Common myeloid progenitor, CD34-positive (primary cell): ENCODE measurements around the gene CFAP99.

ENCODE experiments used
- CTCF ChIA-PET: fragments of 350-600 bp; sonication (Branson Sonifier 250); formaldehyde crosslinking; loops from one replicate; lab custom pipeline; 2021; ENCODE audit warnings: antibody characterized with exemption; lab: Charles Lee
- POLR2A ChIA-PET: fragments of 350-600 bp; sonication (Branson Sonifier 250); formaldehyde crosslinking; loops from one replicate; lab custom pipeline; 2021; ENCODE audit warnings: antibody characterized with exemption; lab: Charles Lee
- DNase-seq, 3 donors: peaks; one replicate each; pipeline versions ENCODE4 v3.0.0 to v3.0.0-alpha.2; 2013
- H3K27ac ChIP-seq, 2 experiments: 1 replicate in 1 of 2; 2 replicates in 1 of 2; pipeline ENCODE4 v1.7.0; 2013; ENCODE audit warnings: inconsistent platforms in 2 of 2, low read length in 2 of 2, mild to moderate bottlenecking in 2 of 2, low read depth in 1 of 2, moderate library complexity in 1 of 2; ENCODE audit not compliant: severe bottlenecking in 2 of 2, insufficient read depth in 1 of 2, poor library complexity in 1 of 2
- H3K27me3 ChIP-seq, 5 experiments: replicated peaks in 2 of 5; 1 replicate in 3 of 5; 2 replicates in 2 of 5; pipeline versions ENCODE4 v1.6.1 to v1.7.0; 2013; ENCODE audit warnings: low read length in 4 of 5, mild to moderate bottlenecking in 2 of 5, moderate library complexity in 2 of 5, inconsistent platforms in 1 of 5; ENCODE audit not compliant: insufficient read depth in 5 of 5, control insufficient read depth in 4 of 5
- H3K36me3 ChIP-seq, 4 experiments: 1 replicate in 2 of 4; 2 replicates in 2 of 4; pipeline versions ENCODE4 v1.6.1 to v1.7.0; 2013; ENCODE audit warnings: low read length in 3 of 4, control low read depth in 1 of 4, mild to moderate bottlenecking in 1 of 4; ENCODE audit not compliant: control insufficient read depth in 4 of 4, insufficient read depth in 4 of 4
- H3K4me1 ChIP-seq, 4 experiments: 1 replicate in 3 of 4; 2 replicates in 1 of 4; pipeline versions ENCODE4 v1.6.1 to v1.7.1; 2013; ENCODE audit warnings: low read length in 3 of 4, mild to moderate bottlenecking in 3 of 4, control low read depth in 1 of 4, inconsistent platforms in 1 of 4, moderate library complexity in 1 of 4; ENCODE audit not compliant: control insufficient read depth in 4 of 4, insufficient read depth in 4 of 4; ENCODE audit errors: control extremely low read depth in 1 of 4
- H3K4me3 ChIP-seq, 7 experiments: 1 replicate in 4 of 7; 2 replicates in 3 of 7; pipeline versions ENCODE4 v1.5.1 to v1.7.0; 2013; ENCODE audit warnings: mild to moderate bottlenecking in 7 of 7, low read length in 6 of 7, moderate library complexity in 6 of 7, inconsistent platforms in 2 of 7, low read depth in 2 of 7, control low read depth in 1 of 7; ENCODE audit not compliant: insufficient read depth in 4 of 7, control insufficient read depth in 1 of 7; ENCODE audit errors: extremely low read depth in 1 of 7
- H3K9me3 ChIP-seq, 5 experiments: 1 replicate in 4 of 5; 2 replicates in 1 of 5; pipeline versions ENCODE4 v1.6.1 to v1.7.1; 2013; ENCODE audit warnings: low read length in 4 of 5, mild to moderate bottlenecking in 2 of 5, inconsistent platforms in 1 of 5, low read depth in 1 of 5, moderate library complexity in 1 of 5; ENCODE audit not compliant: control insufficient read depth in 4 of 5, insufficient read depth in 2 of 5; ENCODE audit errors: control extremely low read depth in 1 of 5
- WGBS: methylation state at CpG from one replicate; pipeline ENCODE4 v1.1.5; 2013; ENCODE audit not compliant: insufficient coverage; 5-methylcytosine and 5-hydroxymethylcytosine counted together

The CFAP99 gene

GRCh38 chr4:2437475-2438215, 18.9 kb downstream of the CFAP99 start:
- ChIA-PET POLR2A (no interaction called here), CTCF (interaction anchor here (1.3 to 2.2 kb wide), 4 partner anchors 12 to 22 kb away, joined by 3 to 19 read pairs (median 8); partner anchors contain the start of gene CFAP99)
- Histone ChIP-seq H3K4me1 (peaks cover 0 to 6% (median 2%) of the 10 kb centered on the region in 4 experiments), H3K27ac (no peak overlapping the region), H3K4me3 (no peak overlapping the region), H3K36me3 (no peaks in the 10 kb centered on the region), H3K9me3 (no peaks in the 10 kb centered on the region), H3K27me3 (no peaks in the 10 kb centered on the region)
- WGBS: 84% methylated on average over 20 of the region's 25 CpGs
- DNase-seq: no peak

DNA sequence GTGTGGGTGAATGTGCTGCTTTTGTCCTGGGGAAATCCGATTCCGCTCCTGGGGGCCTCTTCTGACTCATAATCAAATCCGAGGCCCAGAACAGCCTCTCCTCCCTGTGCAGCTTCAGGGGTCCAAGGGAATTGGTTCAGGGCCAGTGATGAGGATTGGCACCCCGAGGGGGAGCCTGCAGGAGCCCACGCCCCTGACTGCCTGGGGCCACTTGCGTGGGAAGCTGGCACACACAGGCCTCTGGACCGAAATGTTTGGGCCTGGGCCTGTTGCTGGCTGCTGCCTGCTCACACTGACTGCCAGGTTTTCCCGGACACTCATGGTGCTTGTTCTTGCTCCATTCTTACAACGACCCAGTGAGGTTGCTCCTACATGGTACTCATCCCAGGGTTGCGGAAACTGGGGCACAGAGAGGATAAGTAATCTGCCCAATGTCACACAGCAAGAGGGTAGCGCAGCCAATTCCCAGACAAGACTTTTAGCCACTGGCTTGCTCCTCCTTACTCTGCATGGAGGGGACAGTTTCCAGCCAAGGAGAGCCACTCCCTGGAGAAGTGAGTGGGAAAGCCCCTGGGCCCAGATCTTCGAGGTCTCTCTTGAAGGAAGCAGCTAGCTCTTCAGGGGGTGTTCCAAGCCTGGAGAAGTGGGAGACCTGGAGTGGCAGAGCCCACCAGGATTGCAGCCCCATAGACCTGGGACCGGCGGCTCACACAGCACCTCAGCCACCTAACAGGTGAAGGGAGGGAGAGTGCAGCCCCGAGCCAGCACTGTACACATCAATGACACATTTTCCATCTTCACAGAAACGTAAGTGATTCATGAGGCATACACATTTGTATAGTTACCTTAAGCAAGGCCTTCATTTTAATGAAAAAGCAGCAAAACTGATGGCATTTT, 20.3 kb downstream of the CFAP99 start:
- Histone ChIP-seq H3K36me3 (no peaks in the 10 kb centered on the region), H3K4me1 (peaks cover 0 to 12% (median 9%) of the 10 kb centered on the region in 4 experiments), H3K4me3 (no peak overlapping the region), H3K27ac (no peak overlapping the region), H3K27me3 (no peaks in the 10 kb centered on the region), H3K9me3 (no peaks in the 10 kb centered on the region)
- 98% methylated on average over 12 of the region's 16 CpGs for WGBS
- ChIA-PET POLR2A (no interaction called here), CTCF (interaction anchor here (0.6 to 1.5 kb wide), 3 partner anchors 13 to 219 kb away, joined by 3 to 4 read pairs (median 4); no protein-coding TSS in a partner anchor)
- DNase-seq: no peak

GRCh38 chr4:2441393-2442174, 22.8 kb downstream of the CFAP99 start:
- Histone ChIP-seq H3K36me3 (no peaks in the 10 kb centered on the region), H3K4me1 (peaks cover 0 to 16% (median 13%) of the 10 kb centered on the region in 4 experiments), H3K4me3 (no peak overlapping the region), H3K27ac (no peak overlapping the region), H3K9me3 (no peaks in the 10 kb centered on the region), H3K27me3 (no peaks in the 10 kb centered on the region)
- CTCF ChIA-PET: interaction anchor here (0.6 to 3.2 kb wide), 22 partner anchors 10 to 234 kb away, joined by 3 to 26 read pairs (median 4); partner anchors contain the start of gene RNF4
- peak; percentile 88 to 89 (median 89) for DNase-seq
- POLR2A ChIA-PET: interaction anchor here (0.8 kb wide), 1 partner anchor 44 kb away, joined by 3 read pairs; no protein-coding TSS in a partner anchor
- 55% methylated on average over 9 of the region's 14 CpGs for WGBS

- CTCF ChIA-PET: interaction anchor here (0.6 to 3.2 kb wide), 26 partner anchors 8 to 235 kb away, joined by 3 to 26 read pairs (median 4); partner anchors contain the start of gene RNF4
- no peaks in the 10 kb centered on the region for H3K36me3 ChIP-seq
- H3K27me3 ChIP-seq: no peaks in the 10 kb centered on the region
- H3K4me3 ChIP-seq: no peak overlapping the region
- H3K9me3 ChIP-seq: no peaks in the 10 kb centered on the region
- peaks cover 0 to 16% (median 13%) of the 10 kb centered on the region in 4 experiments for H3K4me1 ChIP-seq
- WGBS: 80% methylated on average over 12 of the region's 20 CpGs
- no peak overlapping the region for H3K27ac ChIP-seq
- POLR2A ChIA-PET: no interaction called here
- DNase-seq: no peak
Observed at GRCh38 chr4:2442175-2442993, 23.6 kb downstream of the CFAP99 start.

DNA sequence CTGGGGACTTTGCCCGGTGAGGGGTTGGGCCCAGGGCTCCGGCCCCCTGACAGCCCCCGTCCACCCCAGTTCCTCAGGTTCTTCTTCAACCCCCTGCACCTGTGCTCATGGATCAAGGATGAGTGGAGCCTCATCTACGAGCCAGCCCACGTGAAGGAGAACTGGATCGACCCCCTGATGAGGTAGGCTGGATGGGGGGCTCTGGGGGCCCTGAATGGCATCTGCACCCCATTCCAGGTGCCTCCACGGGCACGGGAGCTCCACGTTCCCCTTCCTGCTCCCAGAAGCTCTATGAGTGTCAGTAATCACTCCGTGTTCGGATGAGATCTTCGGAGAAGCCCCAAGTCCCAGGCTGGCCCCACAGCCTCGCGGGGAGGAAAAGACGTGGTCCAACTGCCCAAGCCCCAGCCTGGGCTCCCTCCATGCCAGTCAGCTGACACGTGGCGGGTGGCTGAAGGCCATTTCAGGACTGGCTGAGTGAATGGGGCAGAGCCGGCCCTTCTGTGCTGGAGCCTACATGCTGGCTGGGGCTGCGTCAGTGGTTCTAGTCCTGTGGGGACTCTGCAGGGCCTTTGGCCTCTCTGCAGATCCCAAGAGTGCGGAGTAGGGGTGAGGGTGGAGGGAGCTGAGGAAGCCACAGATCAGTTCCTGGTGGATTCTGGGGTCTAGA, 24.4 kb downstream of the CFAP99 start:
- no peak for DNase-seq
- H3K4me3 ChIP-seq: no peak overlapping the region
- POLR2A ChIA-PET: no interaction called here
- 95% methylated on average over 13 of the region's 20 CpGs for WGBS
- no peaks in the 10 kb centered on the region for H3K9me3 ChIP-seq
- no peak overlapping the region for H3K27ac ChIP-seq
- H3K36me3 ChIP-seq: no peaks in the 10 kb centered on the region
- CTCF ChIA-PET: interaction anchor here (0.6 to 3.2 kb wide), 17 partner anchors 8 to 223 kb away, joined by 3 to 26 read pairs (median 7); no protein-coding TSS in a partner anchor
- H3K27me3 ChIP-seq: no peaks in the 10 kb centered on the region
- peaks cover 0 to 16% (median 13%) of the 10 kb centered on the region in 4 experiments for H3K4me1 ChIP-seq
